GM12878 (cell line): ENCODE results near the gene SPATA9. TPM values are rescaled to one million over a fixed set of nuclear protein-coding genes. Genes with fewer than 3 reads are reported as not detected.

Experiments
- ATAC-seq: fragments of 200-7000 bp; cut with Tn5 transposase; 3 replicates; pipeline ENCODE4 v1.9.1; 2020; ENCODE audit warnings: mild to moderate bottlenecking, moderate library complexity
- BruUV-seq: library from RNA; stranded (reverse); fragments of 400-500 nt; replicated peaks from 2 replicates; lab custom pipeline; 2021; lab: Mats Ljungman, UMichigan
- CTCF ChIA-PET: fragments of 300-600 bp; sonication (Branson Sonifier 250); formaldehyde crosslinking; extraction: SDS; loops from one replicate; lab custom pipeline; 2021; ENCODE audit warnings: inconsistent platforms; lab: Yijun Ruan, JAX
- POLR2A ChIA-PET: fragments of 350-600 bp; formaldehyde crosslinking; extraction: SDS; loops from one replicate; lab custom pipeline; 2021; ENCODE audit warnings: inconsistent platforms; lab: Charles Lee
- RAD21 ChIA-PET: fragments of 300-600 bp; sonication (Branson Sonifier 250); formaldehyde crosslinking; loops from one replicate; lab custom pipeline; 2023; ENCODE audit warnings: antibody characterized with exemption; ENCODE audit not compliant: unreplicated experiment; lab: Charles Lee
- SMC1A ChIA-PET: fragments of 300-600 bp; sonication (Branson Sonifier 250); formaldehyde crosslinking; loops from one replicate; lab custom pipeline; 2023; ENCODE audit not compliant: unreplicated experiment, uncharacterized antibody; lab: Charles Lee
- DNase-seq: peaks from one replicate; pipeline ENCODE4 v3.0.0-alpha.2; 2011; ENCODE audit warnings: low read depth, low spot score
- FAIRE-seq: peaks from 3 replicates; lab custom pipeline; 2011; peaks lifted over from hg19 to GRCh38; lab: Jason Lieb, UNC
- H2AFZ ChIP-seq: 2 replicates; pipeline ENCODE4 v1.6.0; 2011; ENCODE audit warnings: low read depth, low read length, control low read depth; ENCODE audit not compliant: control insufficient read depth
- H3K27ac ChIP-seq: 2 replicates; pipeline ENCODE4 v1.5.1; 2011; ENCODE audit warnings: control low read depth; ENCODE audit not compliant: control insufficient read depth, insufficient read depth
- H3K27me3 ChIP-seq, 2 experiments: replicated peaks in 1 of 2; 2 replicates each; pipeline versions ENCODE4 v1.6.0 to v1.6.1; 2011; ENCODE audit warnings: low read length in 1 of 2; ENCODE audit not compliant: control insufficient read depth in 2 of 2, insufficient read depth in 2 of 2
- H3K36me3 ChIP-seq, 2 experiments: 2 replicates each; pipeline ENCODE4 v1.5.1; 2011; ENCODE audit warnings: low read length in 1 of 2; ENCODE audit not compliant: control insufficient read depth in 2 of 2, insufficient read depth in 2 of 2
- H3K4me1 ChIP-seq: 2 replicates; pipeline ENCODE4 v1.6.1; 2011; ENCODE audit warnings: mild to moderate bottlenecking, low read length, moderate library complexity, mixed read lengths; ENCODE audit not compliant: control insufficient read depth, insufficient read depth
- H3K4me2 ChIP-seq: 2 replicates; pipeline ENCODE4 v1.6.0; 2011; ENCODE audit warnings: control low read depth; ENCODE audit not compliant: control insufficient read depth, insufficient read depth
- H3K4me3 ChIP-seq: fragments of 200-600 bp; sonication (generic); 2 replicates; pipeline ENCODE4 v1.5.1; 2016
- H3K79me2 ChIP-seq: 2 replicates; pipeline ENCODE4 v1.6.0; 2011; ENCODE audit warnings: low read length; ENCODE audit not compliant: control insufficient read depth, insufficient read depth
- H3K9ac ChIP-seq: 2 replicates; pipeline ENCODE4 v1.8.0; 2011; ENCODE audit warnings: low read length, control low read depth, mixed read lengths; ENCODE audit not compliant: control insufficient read depth, insufficient read depth
- H3K9me3 ChIP-seq: replicated peaks from 3 replicates; pipeline ENCODE4 v1.5.1; 2011; ENCODE audit warnings: mild to moderate bottlenecking, low read length; ENCODE audit not compliant: control insufficient read depth, insufficient read depth
- H4K20me1 ChIP-seq: 2 replicates; pipeline ENCODE4 v1.6.0; 2011; ENCODE audit not compliant: control insufficient read depth, insufficient read depth
- ATF2 ChIP-seq: IDR thresholded peaks from 2 replicates; pipeline ENCODE4 v1.6.1; 2012; ENCODE audit warnings: low read length, inconsistent platforms
- BCL11A ChIP-seq: IDR thresholded peaks from 2 replicates; pipeline ENCODE4 v1.6.1; 2011; ENCODE audit warnings: low read depth, low read length
- BMI1 ChIP-seq: fragments of 450-650 bp; IDR thresholded peaks from 2 replicates; pipeline ENCODE4 v1.6.1; 2016; ENCODE audit warnings: mild to moderate bottlenecking, moderate library complexity, borderline replicate concordance
- EGR1 ChIP-seq, 2 experiments: IDR thresholded peaks; 1 replicate in 1 of 2; 2 replicates in 1 of 2; pipeline ENCODE4 v1.6.1; 2011 to 2012; ENCODE audit warnings: low read depth in 2 of 2, low read length in 2 of 2, borderline replicate concordance in 1 of 2, mild to moderate bottlenecking in 1 of 2, moderate library complexity in 1 of 2
- FOS ChIP-seq: IDR thresholded peaks from 3 replicates; pipeline ENCODE4 v1.6.1; 2011; ENCODE audit warnings: borderline replicate concordance; ENCODE audit not compliant: insufficient read length; ENCODE audit errors: extremely low read depth
- HSF1 ChIP-seq: fragments of 150-350 bp; IDR thresholded peaks from 2 replicates; pipeline ENCODE4 v1.6.1; 2014; ENCODE audit warnings: mild to moderate bottlenecking, low read depth, low read length
- PAX8 ChIP-seq: fragments of 450-650 bp; IDR thresholded peaks from 2 replicates; pipeline ENCODE4 v1.6.1; 2017; ENCODE audit warnings: mild to moderate bottlenecking, moderate library complexity
- POLR2A ChIP-seq: IDR thresholded peaks from 2 replicates; pipeline ENCODE4 v1.6.1; 2011; ENCODE audit warnings: low read depth, mild to moderate bottlenecking, low read length
- RB1 ChIP-seq: fragments of 450-650 bp; formaldehyde crosslinking; IDR thresholded peaks from 2 replicates; pipeline ENCODE4 v1.6.1; 2017; ENCODE audit warnings: mild to moderate bottlenecking, borderline replicate concordance
- RCOR1 ChIP-seq: conservative IDR thresholded peaks from 2 replicates; pipeline ENCODE4 v1.6.1; 2012; ENCODE audit warnings: low read depth, low read length, improper control_type of control experiment
- SUZ12 ChIP-seq: fragments of 200-600 bp; sonication (generic); IDR thresholded peaks from one replicate; pipeline ENCODE4 v1.6.1; 2018; ENCODE audit warnings: antibody characterized with exemption, mild to moderate bottlenecking; ENCODE audit not compliant: unreplicated experiment
- TAF1 ChIP-seq: IDR thresholded peaks from 2 replicates; pipeline ENCODE4 v1.6.1; 2011; ENCODE audit warnings: mild to moderate bottlenecking, low read depth, low read length, borderline replicate concordance
- TCF7 ChIP-seq: IDR thresholded peaks from 2 replicates; pipeline ENCODE4 v1.6.1; 2014; ENCODE audit warnings: antibody characterized with exemption, borderline replicate concordance
- WRNIP1 ChIP-seq: IDR thresholded peaks from 2 replicates; pipeline ENCODE4 v1.6.1; 2011; ENCODE audit warnings: low read depth, low read length, improper control_type of control experiment, borderline replicate concordance
- ZNF384 ChIP-seq: IDR thresholded peaks from 2 replicates; pipeline ENCODE4 v1.6.1; 2012; ENCODE audit warnings: low read depth, mild to moderate bottlenecking, low read length, improper control_type of control experiment, borderline replicate concordance
- ZSCAN29 ChIP-seq: fragments of 450-650 bp; IDR thresholded peaks from 2 replicates; pipeline ENCODE4 v1.6.1; 2017; ENCODE audit warnings: mild to moderate bottlenecking, moderate library complexity
- WGBS: methylation state at CpG from one replicate; pipeline ENCODE4 v1.1.6; 2016; ENCODE audit warnings: low lambda C conversion rate; ENCODE audit not compliant: insufficient replicate concordance, insufficient coverage; ENCODE audit errors: missing lambda C conversion rate; 5-methylcytosine and 5-hydroxymethylcytosine counted together
- in situ Hi-C: fragments of 300-500 bp; cut with MboI; formaldehyde crosslinking; loops from 9 replicates; pipeline ENCODE4 v1.14.3; 2018; ENCODE audit warnings: mixed read lengths
- intact Hi-C: fragments of 100-400 bp; cut with micrococcal nuclease; formaldehyde crosslinking; loops from one replicate; pipeline ENCODE4 v1.14.2; 2022; ENCODE audit not compliant: unreplicated experiment
- polyA plus RNA-seq, 11 experiments: library from polyadenylated mRNA; depleted of rRNA in 4 of 11; unstranded in 6 of 11; stranded (reverse) in 5 of 11; fragments of >200 nt; fragmentation: Nextera tagmentation in 4 of 11; fragmentation: Illumina TruSeq in 1 of 11; extraction: Ambion mirVana in 4 of 11; extraction: Trizol in 1 of 11; gene quantifications; 1 replicate in 1 of 11; 2 replicates in 10 of 11; pipeline versions ENCODE4 v1.2.1 to v1.2.3, GENCODE V29; 2011 to 2016; ENCODE audit warnings: inconsistent platforms in 2 of 11, missing spikeins in 2 of 11, low read depth in 1 of 11
- total RNA-seq, 4 experiments: library from RNA; depleted of rRNA in 3 of 4; stranded (reverse); fragments of >200 nt in 3 of 4; fragmentation: Illumina TruSeq in 1 of 4; extraction: Trizol in 1 of 4; gene quantifications; 2 replicates each; pipeline versions ENCODE4 v1.2.1 to v1.2.3, GENCODE V29; 2013 to 2021

Gene SPATA9
- total and polyA plus RNA-seq, 10 of the 15 experiments (the other 5 are each of a cell fraction or from before 2014, with no cell fraction given), result 0.11 to 0.49 (median 0.16) TPM; not detected in 1

GRCh38 chr5:95671826-95672225, 11.0 kb downstream of the SPATA9 start:
- CTCF ChIA-PET, result interaction anchor here (1.0 to 1.5 kb wide), 7 partner anchors 9 to 174 kb away, joined by 3 to 7 read pairs (median 4); no protein-coding TSS in a partner anchor
- in situ Hi-C loops, result no loop called here

More at GRCh38 chr5:95671826-95672225, 11.0 kb downstream of the SPATA9 start:
- no TSS peak for BruUV-seq
- Histone ChIP-seq H3K27ac (no peak overlapping the region), H3K4me3 (no peak overlapping the region), H3K4me1 (no peaks in the 10 kb centered on the region), H3K36me3 (no peaks in the 10 kb centered on the region), H3K27me3 (no peaks in the 10 kb centered on the region), H4K20me1 (no peaks in the 10 kb centered on the region), H2AFZ (no peak overlapping the region), H3K4me2 (no peak overlapping the region), H3K9ac (no peak overlapping the region), H3K79me2 (no peaks in the 10 kb centered on the region), H3K9me3 (no peaks in the 10 kb centered on the region)
- RAD21 ChIA-PET, result interaction anchor here (0.6 to 2.6 kb wide), 6 partner anchors 10 to 109 kb away, joined by 3 to 9 read pairs (median 3); partner anchors contain the start of gene RFESD
- WGBS, result 50% methylated on average over 1 of the region's 1 CpG
- no peak for ATAC-seq
- intact Hi-C loops, result no loop called here
- POLR2A ChIA-PET, result interaction anchor here (0.7 kb wide), 1 partner anchor 49 kb away, joined by 4 read pairs; no protein-coding TSS in a partner anchor
- SMC1A ChIA-PET, result interaction anchor here (0.6 to 5.1 kb wide), 13 partner anchors 8 to 797 kb away, joined by 3 to 22 read pairs (median 4); partner anchors contain the start of gene RHOBTB3
- FAIRE-seq, result no peak
- TF ChIP-seq FOS (no peak), ZSCAN29 (no peak), EGR1 (IDR thresholded peaks at IDR 0.05; ENCODE audit: borderline replicate concordance in 1 of 2, low read depth in 2 of 2, low read length in 2 of 2) (no peak), ZNF384 (no peak), POLR2A (no peak), ATF2 (no peak), TAF1 (no peak), RB1 (no peak), TCF7 (no peak), SUZ12 (no peak), PAX8 (no peak), RCOR1 (no peak), HSF1 (no peak), BCL11A (no peak), WRNIP1 (no peak), BMI1 (no peak)
- DNase-seq, result no peak
